GM21717 (cell line): Measurements from ENCODE around the gene EEPD1.
"Not testable (repeated sequence)": the region's sequence is repeated elsewhere in the genome, so short reads cannot be mapped to it uniquely, and the experiment has no call there.

Source experiments
- ATAC-seq: cut with Tn5 transposase; IDR thresholded peaks from one replicate; pipeline ENCODE4 v1.9.1; 2021; ENCODE audit warnings: mild to moderate bottlenecking, moderate library complexity; ENCODE audit not compliant: unreplicated experiment

The EEPD1 gene

GRCh38 chr7:36312915-36313334, 159.9 kb downstream of the EEPD1 start:
- no peak for ATAC-seq

- no peak for ATAC-seq
These were observed 160.6 kb downstream of the EEPD1 start for GRCh38 chr7:36313607-36314006.

- ATAC-seq, result no peak
These were observed 161.4 kb downstream of the EEPD1 start for GRCh38 chr7:36314491-36314890.

- no peak for ATAC-seq
These were observed 162.4 kb downstream of the EEPD1 start for GRCh38 chr7:36315309-36315944.

- ATAC-seq, result no peak
These were observed 163.3 kb downstream of the EEPD1 start for GRCh38 chr7:36316319-36316718.

GRCh38 chr7:36317276-36317675, 164.2 kb downstream of the EEPD1 start:
- ATAC-seq, result no peak

- ATAC-seq, result no peak
These were observed 165.1 kb downstream of the EEPD1 start for GRCh38 chr7:36318116-36318515.

GRCh38 chr7:36321284-36321683, 168.2 kb downstream of the EEPD1 start:
- ATAC-seq, result not testable (repeated sequence)

- ATAC-seq, result no peak
These were observed 183.3 kb downstream of the EEPD1 start for GRCh38 chr7:36336390-36336789.

GRCh38 chr7:36338256-36338655, 185.2 kb downstream of the EEPD1 start:
- ATAC-seq, result no peak

GRCh38 chr7:36343548-36343947, 190.5 kb downstream of the EEPD1 start:
- ATAC-seq, result no peak

- no peak for ATAC-seq
These were observed 191.6 kb downstream of the EEPD1 start for GRCh38 chr7:36344622-36345021.

- ATAC-seq, result peak; percentile 50
These were observed 193.3 kb downstream of the EEPD1 start for GRCh38 chr7:36346260-36346831.

GRCh38 chr7:36348256-36348655, 195.2 kb downstream of the EEPD1 start:
- no peak for ATAC-seq

GRCh38 chr7:36348771-36349170, 195.7 kb downstream of the EEPD1 start:
- no peak for ATAC-seq

GRCh38 chr7:36349626-36350025, 196.6 kb downstream of the EEPD1 start:
- no peak for ATAC-seq
